Fibroblast of pulmonary artery (primary cell): ENCODE measurements around the gene INF2.
A peak's percentile ranks its signal among the peaks of the same experiment; 100 is the strongest.

ENCODE experiments used
- DNase-seq: peaks from one replicate; pipeline ENCODE4 v3.0.0-alpha.2; 2010; ENCODE audit warnings: low read depth
- H3K4me3 ChIP-seq: replicated peaks from 2 replicates; pipeline ENCODE4 v1.5.1; 2011; ENCODE audit warnings: low read depth, mild to moderate bottlenecking, control low read depth, low read length, moderate library complexity
- CTCF ChIP-seq: IDR thresholded peaks from 2 replicates; pipeline ENCODE4 v1.5.1; 2011; ENCODE audit warnings: mild to moderate bottlenecking, control low read depth, low read length, inconsistent platforms; ENCODE audit errors: missing control alignments

INF2 gene

DNA sequence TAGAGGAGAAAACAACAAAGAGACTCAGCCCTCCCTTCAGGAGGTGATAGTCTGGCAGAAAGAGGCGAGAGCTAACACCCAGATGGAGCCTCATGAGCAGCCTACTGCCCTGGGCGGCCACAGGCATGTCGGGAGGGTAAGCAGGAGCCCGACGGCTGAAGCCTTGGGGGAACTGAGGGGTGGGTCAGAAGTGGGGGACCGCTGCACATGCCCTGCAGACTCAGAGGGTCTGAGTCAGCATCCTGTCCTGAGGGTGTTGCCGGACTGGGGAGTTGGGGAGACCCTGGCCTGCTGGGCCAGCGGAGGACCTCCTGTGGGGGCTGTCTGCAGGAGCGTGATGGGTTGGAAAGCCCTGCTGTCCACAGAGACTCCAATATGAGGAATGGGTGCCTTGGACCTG, 15.9 kb upstream of the INF2 start:
- TF ChIP-seq CTCF, result no peak
- H3K4me3 ChIP-seq, result no peak overlapping the region
- no peak for DNase-seq

- H3K4me3 ChIP-seq, result no peak overlapping the region
- DNase-seq, result no peak
- TF ChIP-seq CTCF, result no peak
Measured at GRCh38 chr14:104675447-104675846, 14.0 kb upstream of the INF2 start.

- TF ChIP-seq CTCF, result no peak
- H3K4me3 ChIP-seq, result no peak overlapping the region
- DNase-seq, result no peak
Measured at GRCh38 chr14:104676130-104676693, 13.2 kb upstream of the INF2 start.

DNA sequence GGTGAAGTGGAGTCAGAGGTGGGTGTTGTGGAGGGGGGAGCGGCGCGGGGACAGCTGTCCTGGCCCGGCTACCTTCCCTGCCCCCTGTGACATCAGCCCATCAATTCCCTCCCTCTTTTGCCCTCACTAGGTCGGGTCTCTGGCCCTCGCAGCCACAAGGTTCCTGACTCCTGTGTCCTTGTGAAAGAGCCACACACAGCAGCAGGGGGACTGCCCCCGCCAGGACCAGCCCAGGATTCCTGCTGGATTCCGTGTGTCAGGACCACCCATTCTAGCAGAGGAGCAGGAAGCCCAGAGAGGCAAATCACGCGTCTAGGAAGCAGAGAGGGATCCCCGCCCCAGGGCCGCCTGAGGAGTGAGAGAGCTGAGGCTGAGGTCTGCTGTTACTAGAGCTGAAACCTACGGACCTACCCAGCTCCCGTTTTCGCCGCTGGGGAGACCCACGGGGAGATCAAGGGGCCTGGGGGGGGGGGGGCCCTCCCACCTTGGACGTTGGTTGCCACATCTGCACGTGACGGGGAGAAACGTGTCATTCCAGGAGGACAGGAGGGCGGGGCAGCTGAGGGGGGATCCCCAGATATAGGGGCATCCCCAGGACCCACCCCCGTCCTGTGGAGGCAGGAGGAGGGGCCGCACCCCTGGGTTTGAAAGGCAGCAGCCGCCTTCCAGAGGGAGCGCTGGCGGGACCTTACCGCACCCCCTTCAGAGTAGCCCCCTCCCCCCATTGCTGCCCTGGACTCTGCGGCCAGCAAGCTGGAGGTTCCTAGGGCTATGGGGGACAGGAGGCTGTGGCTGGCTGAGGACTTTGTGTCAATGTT, 12.5 kb upstream of the INF2 start:
- no peak for TF ChIP-seq CTCF
- no peak for DNase-seq
- peak overlapping the region; percentile 51 for H3K4me3 ChIP-seq

DNA sequence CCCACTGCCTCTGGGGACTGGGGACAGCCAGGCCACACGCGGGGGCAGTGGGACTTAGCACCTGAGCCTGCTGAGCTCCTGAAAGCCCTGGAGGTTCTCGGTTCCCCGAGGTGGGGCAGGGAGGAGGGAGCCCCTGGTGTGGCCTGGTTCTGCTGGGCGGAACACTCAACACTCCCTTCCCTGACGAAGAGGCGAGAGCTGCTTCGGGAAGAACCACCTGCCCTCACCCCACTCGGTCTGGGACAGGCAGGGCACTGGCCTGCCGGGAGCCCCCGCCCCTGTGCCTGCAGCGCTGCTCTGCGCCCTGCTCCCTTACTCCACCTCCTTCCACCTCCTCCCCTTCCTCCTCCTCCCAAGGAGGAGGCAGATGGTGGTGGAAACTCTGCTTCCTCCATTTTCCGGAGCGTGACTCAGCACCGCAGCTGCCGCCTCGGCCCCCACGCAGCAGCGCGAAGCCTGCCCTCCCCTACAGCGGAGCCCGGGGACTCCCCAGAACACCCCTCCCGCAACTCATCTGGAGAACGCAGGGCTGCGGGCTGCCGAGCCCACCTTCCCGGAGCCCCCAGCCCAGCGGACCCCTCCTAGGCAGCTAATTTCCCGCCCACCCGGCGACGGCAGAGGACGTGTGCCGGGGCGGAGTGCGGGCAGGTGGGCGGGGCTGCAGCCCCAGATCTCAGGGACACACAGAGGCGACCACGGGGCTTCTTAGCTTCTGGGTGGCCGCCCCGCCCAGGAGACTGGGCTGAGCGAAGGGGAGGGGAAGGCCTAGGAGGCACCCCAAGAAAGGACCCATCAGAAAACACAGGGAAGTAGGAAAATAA, 11.7 kb upstream of the INF2 start:
- H3K4me3 ChIP-seq, result peak overlapping the region; percentile 51
- no peak for TF ChIP-seq CTCF
- peak; percentile 80 for DNase-seq

- TF ChIP-seq CTCF, result no peak
- DNase-seq, result no peak
Measured at GRCh38 chr14:104678346-104678745, 11.1 kb upstream of the INF2 start.

More at GRCh38 chr14:104678346-104678745, 11.1 kb upstream of the INF2 start:
- H3K4me3 ChIP-seq, result peak overlapping the region; percentile 51
